ENCODE measurements around the gene CYBC1. TPM values are rescaled to one million over a fixed set of nuclear protein-coding genes. Genes with fewer than 3 reads are reported as not detected.

The CYBC1 gene
- total and polyA plus RNA-seq, 2 of the 8 experiments (the other 6 are each of a cell fraction or from before 2014, with no cell fraction given) = 74.6 to 81.4 TPM

DNA sequence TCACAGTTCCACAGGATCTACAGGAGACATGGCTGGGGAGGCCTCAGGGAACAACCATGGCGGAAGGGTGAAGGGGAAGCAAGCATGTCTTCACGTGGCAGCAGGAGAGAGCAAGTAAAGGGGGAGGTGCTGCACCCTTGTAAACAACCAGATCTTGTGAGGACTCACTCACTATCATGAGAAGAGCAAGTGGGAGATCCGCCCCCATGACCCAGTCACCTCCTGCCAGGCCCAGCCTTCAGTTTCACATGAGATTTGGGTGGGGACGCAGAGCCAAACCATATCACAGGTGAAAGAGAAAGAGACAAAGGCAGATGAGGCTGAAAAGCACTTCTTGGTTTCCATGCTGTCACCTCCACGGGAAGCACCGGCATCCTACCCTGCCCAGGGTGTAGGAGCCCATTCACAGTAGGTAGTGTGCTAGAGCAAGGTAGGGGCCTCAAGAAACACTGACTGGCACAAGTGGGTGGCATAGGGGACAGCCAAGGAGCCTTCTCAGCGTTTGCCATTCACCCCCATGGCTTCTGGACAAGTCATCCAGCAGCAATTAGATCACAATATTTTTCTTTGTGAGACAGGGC, 14.6 kb upstream of the CYBC1 start (continued):
- TF ChIP-seq JUN (IDR thresholded peaks at IDR 0.05; ENCODE audit: low read depth, low read length) = no peak

Data from H1 (cell line).